Mesendoderm (in vitro differentiated cells): ENCODE results near the gene SLC25A22.

ENCODE experiments used
- DNase-seq: peaks from one replicate; pipeline ENCODE4 v3.0.0; 2013
- H2AK5ac ChIP-seq: 2 replicates; pipeline ENCODE4 v1.6.1; 2013; ENCODE audit warnings: low read length, inconsistent platforms
- H2BK120ac ChIP-seq: 2 replicates; pipeline ENCODE4 v1.6.1; 2013; ENCODE audit warnings: low read depth, mild to moderate bottlenecking, low read length, moderate library complexity, mixed read lengths
- H2BK15ac ChIP-seq: replicated peaks from 2 replicates; pipeline ENCODE4 v1.6.1; 2013; ENCODE audit warnings: low read depth, mild to moderate bottlenecking, moderate library complexity
- H2BK5ac ChIP-seq: 2 replicates; pipeline ENCODE4 v1.6.1; 2013; ENCODE audit warnings: low read length, inconsistent platforms
- H3K18ac ChIP-seq: 2 replicates; pipeline ENCODE4 v1.6.1; 2013; ENCODE audit warnings: mild to moderate bottlenecking, low read length, mixed read lengths
- H3K23ac ChIP-seq: one replicate; pipeline ENCODE4 v1.6.1; 2013; ENCODE audit warnings: low read length
- H3K27ac ChIP-seq: 2 replicates; pipeline ENCODE4 v1.5.1; 2013; ENCODE audit warnings: low read depth, mild to moderate bottlenecking, inconsistent platforms, low read length, moderate library complexity
- H3K27me3 ChIP-seq: 2 replicates; pipeline ENCODE4 v1.6.1; 2013; ENCODE audit warnings: low read length, control low read depth, mild to moderate bottlenecking, inconsistent platforms; ENCODE audit not compliant: insufficient read depth, poor library complexity
- H3K36me3 ChIP-seq: 2 replicates; pipeline ENCODE4 v1.6.1; 2013; ENCODE audit warnings: low read length, inconsistent platforms; ENCODE audit not compliant: control insufficient read depth, insufficient read depth
- H3K4ac ChIP-seq: one replicate; pipeline ENCODE4 v1.6.1; 2013; ENCODE audit warnings: low read depth, mild to moderate bottlenecking, low read length, moderate library complexity
- H3K4me1 ChIP-seq: 2 replicates; pipeline ENCODE4 v1.6.1; 2013; ENCODE audit warnings: low read depth, low read length, inconsistent platforms; ENCODE audit not compliant: control insufficient read depth
- H3K4me2 ChIP-seq: 2 replicates; pipeline ENCODE4 v1.6.1; 2013; ENCODE audit warnings: low read length
- H3K4me3 ChIP-seq: 2 replicates; pipeline ENCODE4 v1.5.1; 2013; ENCODE audit warnings: mild to moderate bottlenecking, low read length
- H3K56ac ChIP-seq: one replicate; pipeline ENCODE4 v1.6.1; 2013; ENCODE audit warnings: low read length
- H3K79me1 ChIP-seq: 2 replicates; pipeline ENCODE4 v1.6.1; 2013; ENCODE audit warnings: low read length, inconsistent platforms
- H3K79me2 ChIP-seq: 2 replicates; pipeline ENCODE4 v1.6.1; 2013; ENCODE audit warnings: mild to moderate bottlenecking, low read length; ENCODE audit not compliant: control insufficient read depth, insufficient read depth
- H3K9ac ChIP-seq: 2 replicates; pipeline ENCODE4 v1.6.1; 2013; ENCODE audit warnings: low read length, inconsistent platforms
- H4K5ac ChIP-seq: one replicate; pipeline ENCODE4 v1.6.1; 2013; ENCODE audit warnings: low read length
- H4K8ac ChIP-seq: one replicate; pipeline ENCODE4 v1.6.1; 2013; ENCODE audit warnings: low read depth, mild to moderate bottlenecking, control low read depth, low read length, moderate library complexity
- WGBS: extraction: QIAGEN DNeasy Blood & Tissue Kit; methylation state at CpG from one replicate; pipeline ENCODE4 v1.1.7; 2013; ENCODE audit warnings: low lambda C conversion rate, missing lambda C conversion rate; ENCODE audit not compliant: insufficient coverage; ENCODE audit errors: extremely low coverage; 5-methylcytosine and 5-hydroxymethylcytosine counted together

Gene SLC25A22

DNA sequence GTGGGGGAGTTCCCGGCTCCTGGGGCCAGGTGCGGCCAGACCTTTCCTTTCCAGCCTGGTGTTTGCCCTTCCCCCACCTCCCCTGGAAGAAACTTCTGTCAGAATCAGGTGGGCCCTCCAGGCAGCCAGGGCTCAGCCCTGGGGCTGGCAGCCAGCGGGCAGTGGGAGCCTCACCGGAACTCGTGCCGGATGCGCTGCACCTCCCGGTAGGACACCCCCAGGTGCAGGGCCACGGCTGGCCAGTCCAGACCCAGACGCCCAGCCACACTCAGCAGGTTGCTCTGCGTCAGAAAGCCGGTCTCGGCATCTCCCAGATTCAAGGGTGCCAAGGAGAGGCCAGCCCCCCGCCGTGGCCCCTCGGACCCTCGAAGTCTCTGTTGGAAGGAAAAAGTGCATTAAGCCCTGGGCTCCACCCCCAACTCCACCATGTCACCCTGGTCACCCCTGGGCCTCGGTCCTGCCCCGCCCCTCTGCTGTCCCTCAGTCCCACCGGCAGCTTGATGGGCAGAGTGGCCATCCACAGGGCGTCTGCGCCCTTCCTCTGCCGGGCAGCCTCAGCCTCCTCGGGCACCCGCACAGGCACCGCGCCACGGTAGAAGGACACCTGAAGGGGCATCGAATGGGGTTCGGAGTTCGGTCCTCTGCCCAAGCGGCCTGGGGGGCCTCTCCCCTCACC lies 1.7 kb upstream of the SLC25A22 start:
- Histone ChIP-seq H3K23ac (no peak overlapping the region), H4K5ac (no peak overlapping the region)
- WGBS, result no CpG with 5 or more reads among the region's 32 CpGs

DNA sequence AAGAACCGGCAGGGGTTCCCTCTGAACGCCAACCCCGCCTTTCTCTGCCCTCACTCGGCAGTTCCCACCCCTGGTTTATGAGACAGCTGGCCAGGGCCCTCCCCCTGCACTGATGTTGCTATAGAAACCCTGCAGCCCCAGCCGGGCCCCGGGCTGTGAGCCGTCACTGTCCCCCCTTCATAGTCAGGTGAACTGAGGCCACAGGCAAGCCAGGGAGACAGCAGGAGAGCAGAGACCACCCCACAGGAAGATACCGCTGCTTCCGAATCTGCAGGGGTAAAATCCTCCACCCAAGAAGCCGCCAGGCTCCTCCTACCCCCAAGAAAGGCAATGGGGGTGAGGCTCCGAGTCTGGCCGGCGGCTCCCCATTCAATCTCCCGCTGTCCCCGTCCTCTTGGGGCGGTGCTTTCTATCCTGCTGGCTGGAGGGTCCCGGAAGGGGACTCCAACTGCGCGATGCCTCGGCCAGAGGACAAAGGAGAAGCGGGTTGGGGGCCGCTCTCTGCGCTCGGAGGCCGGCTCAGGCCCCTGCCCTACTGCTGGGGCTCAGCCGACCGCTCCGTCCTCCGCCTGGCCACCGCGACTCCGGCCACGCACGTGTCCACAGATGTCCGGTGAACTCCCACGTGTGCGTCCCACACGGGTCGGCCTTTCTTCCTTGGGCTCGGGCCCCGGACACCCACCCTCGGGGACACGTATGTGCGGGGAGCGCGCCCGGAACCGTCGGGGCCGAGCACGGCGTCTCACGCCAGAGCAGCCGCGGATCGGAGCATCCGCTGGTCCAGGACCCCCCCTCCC lies 587 bp downstream of the SLC25A22 start:
- Histone ChIP-seq H2BK120ac (no peak overlapping the region), H3K79me1 (peaks cover 4% of the 10 kb centered on the region), H3K23ac (no peak overlapping the region), H3K36me3 (no peaks in the 10 kb centered on the region), H3K79me2 (peaks cover 3% of the 10 kb centered on the region), H4K5ac (no peak overlapping the region), H3K9ac (peak overlapping the region; percentile 99), H3K4ac (peak overlapping the region; percentile 8), H3K4me1 (no peaks in the 10 kb centered on the region), H3K27ac (peak overlapping the region; percentile 54), H3K27me3 (no peaks in the 10 kb centered on the region), H3K4me2 (peak overlapping the region; percentile 76), H2BK5ac (peak overlapping the region; percentile 73), H2AK5ac (no peak overlapping the region), H2BK15ac (no peak overlapping the region), H3K18ac (peak overlapping the region; percentile 44), H4K8ac (no peak overlapping the region), H3K56ac (peak overlapping the region; percentile 100), H3K4me3 (peak overlapping the region; percentile 90)
- WGBS, result no CpG with 5 or more reads among the region's 57 CpGs
- DNase-seq, result peak; percentile 80

More for the DNA sequence above, 1.7 kb upstream of the SLC25A22 start:
- Histone ChIP-seq H3K27ac (no peak overlapping the region), H3K27me3 (no peaks in the 10 kb centered on the region), H3K36me3 (no peaks in the 10 kb centered on the region), H3K9ac (no peak overlapping the region), H3K79me1 (peaks cover 4% of the 10 kb centered on the region), H2BK15ac (no peak overlapping the region), H3K56ac (no peak overlapping the region), H3K4me1 (peaks cover 4% of the 10 kb centered on the region), H3K4ac (no peak overlapping the region), H3K79me2 (peaks cover 3% of the 10 kb centered on the region), H2BK120ac (no peak overlapping the region), H3K4me3 (no peak overlapping the region), H3K18ac (no peak overlapping the region), H4K8ac (no peak overlapping the region), H2BK5ac (no peak overlapping the region), H2AK5ac (no peak overlapping the region), H3K4me2 (no peak overlapping the region)
- DNase-seq, result no peak

DNA sequence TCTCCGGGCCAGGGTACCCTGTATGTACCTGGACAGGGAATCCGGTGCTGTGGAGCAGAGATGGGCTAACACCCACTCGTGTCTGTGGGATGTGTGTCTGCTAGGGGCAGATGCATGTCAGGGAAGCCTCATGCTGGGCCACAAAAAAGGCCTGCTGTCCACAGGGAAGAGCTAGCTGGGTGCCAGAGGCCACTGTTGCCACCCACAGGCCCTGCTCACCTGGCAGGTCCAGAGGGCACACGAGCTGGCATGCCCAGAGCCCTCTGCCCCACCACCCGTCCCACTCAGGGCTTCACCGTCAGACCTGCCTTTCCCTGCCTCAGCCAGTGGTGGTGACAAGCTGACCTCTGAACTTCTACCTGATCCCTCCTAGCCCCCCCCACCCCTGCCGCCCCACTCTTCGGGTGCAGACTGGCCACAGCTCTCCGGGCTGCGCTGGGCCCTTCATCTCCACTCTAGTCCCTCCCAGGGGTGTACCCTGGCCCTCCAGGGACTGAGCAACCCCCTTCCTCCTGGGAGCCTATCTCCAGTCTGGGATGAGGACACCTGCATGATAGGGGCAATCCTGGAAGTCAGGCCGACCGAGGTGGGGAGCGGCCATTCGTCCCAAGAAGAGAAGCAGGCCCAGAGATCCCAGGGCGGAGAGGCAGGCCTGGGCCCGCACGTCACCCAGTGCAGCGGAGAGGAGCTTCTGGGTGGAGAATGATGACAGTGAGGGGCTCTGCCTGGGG lies 1.4 kb downstream of the SLC25A22 start:
- Histone ChIP-seq H2BK5ac (no peak overlapping the region), H3K36me3 (no peaks in the 10 kb centered on the region), H3K27ac (no peak overlapping the region), H2AK5ac (no peak overlapping the region), H3K9ac (peak overlapping the region; percentile 99), H3K23ac (no peak overlapping the region), H3K56ac (peak overlapping the region; percentile 100), H3K18ac (no peak overlapping the region), H3K4ac (no peak overlapping the region), H3K4me1 (no peaks in the 10 kb centered on the region), H4K8ac (no peak overlapping the region), H4K5ac (no peak overlapping the region), H3K79me1 (peaks cover 4% of the 10 kb centered on the region), H2BK120ac (no peak overlapping the region), H3K4me2 (peak overlapping the region; percentile 76), H3K4me3 (no peak overlapping the region), H2BK15ac (no peak overlapping the region), H3K79me2 (peaks cover 3% of the 10 kb centered on the region), H3K27me3 (no peaks in the 10 kb centered on the region)
- DNase-seq, result no peak
- no CpG with 5 or more reads among the region's 18 CpGs for whole genome bisulfite sequencing

DNA sequence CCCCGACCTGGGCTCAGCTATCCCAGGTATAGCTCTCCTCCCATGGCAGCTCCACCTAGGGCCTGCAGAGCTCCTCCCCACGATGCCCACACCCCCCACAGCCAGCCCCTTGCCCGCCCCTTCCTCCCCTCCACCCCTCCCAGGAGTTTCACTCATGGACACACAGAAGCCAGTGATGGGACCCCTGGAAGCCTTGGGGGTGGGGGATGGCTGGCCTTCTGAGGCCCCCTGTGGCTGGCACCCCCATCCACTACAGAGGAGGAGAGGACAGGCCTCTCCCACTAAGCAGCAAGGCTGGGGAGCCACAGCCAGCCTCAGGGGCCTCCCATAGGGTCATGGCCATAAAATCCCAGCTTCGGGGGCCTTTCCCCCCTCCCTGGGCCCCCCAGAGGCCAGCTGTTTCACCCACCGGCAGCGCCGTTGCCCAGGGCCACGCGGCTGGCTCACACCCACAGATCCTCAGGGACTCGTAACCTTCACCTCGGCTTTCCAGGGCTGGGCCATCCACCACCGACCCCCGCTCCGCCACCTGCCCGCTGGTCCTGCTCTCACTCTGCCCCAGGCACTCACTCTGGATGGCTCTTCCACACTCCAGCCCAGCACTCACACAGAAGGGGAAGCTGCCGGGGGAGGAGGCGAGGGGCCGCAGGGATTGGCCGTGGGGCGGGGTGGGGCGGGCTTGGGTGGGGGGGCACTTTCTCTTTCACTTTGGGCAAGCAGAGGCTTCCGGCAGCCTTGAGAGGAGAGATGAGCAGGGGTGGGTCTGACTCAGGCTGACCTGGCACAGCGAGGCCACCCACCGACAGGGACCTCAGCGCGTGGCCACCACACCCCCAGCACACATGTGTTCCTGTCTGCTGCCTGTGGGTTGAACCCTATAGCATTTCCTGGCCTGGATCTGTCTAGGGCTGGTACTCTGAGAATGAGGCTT lies 2.2 kb downstream of the SLC25A22 start:
- H3K27me3 ChIP-seq, result no peaks in the 10 kb centered on the region
- H4K8ac ChIP-seq, result no peak overlapping the region
- H3K79me2 ChIP-seq, result peaks cover 3% of the 10 kb centered on the region
- H3K9ac ChIP-seq, result peak overlapping the region; percentile 22
- H3K4me1 ChIP-seq, result no peaks in the 10 kb centered on the region
- H3K4me3 ChIP-seq, result no peak overlapping the region
- WGBS, result no CpG with 5 or more reads among the region's 26 CpGs
- peaks cover 4% of the 10 kb centered on the region for H3K79me1 ChIP-seq
- H3K4me2 ChIP-seq, result no peak overlapping the region
- no peak overlapping the region for H3K23ac ChIP-seq
- H2AK5ac ChIP-seq, result no peak overlapping the region
- DNase-seq, result no peak
- no peaks in the 10 kb centered on the region for H3K36me3 ChIP-seq
- H3K18ac ChIP-seq, result no peak overlapping the region
- no peak overlapping the region for H4K5ac ChIP-seq
- no peak overlapping the region for H2BK5ac ChIP-seq
- no peak overlapping the region for H3K27ac ChIP-seq
- no peak overlapping the region for H2BK120ac ChIP-seq
- H2BK15ac ChIP-seq, result no peak overlapping the region
- peak overlapping the region; percentile 56 for H3K56ac ChIP-seq
- H3K4ac ChIP-seq, result no peak overlapping the region
